WTC11 (cell line): ENCODE data around the gene FOLR2. TPM values are rescaled to one million over a fixed set of nuclear protein-coding genes. Genes with fewer than 3 reads are reported as not detected.

Experiments
- ATAC-seq: fragments of 200-7000 bp; cut with Tn5 transposase; 2 replicates; pipeline ENCODE4 v1.10.0; 2021; ENCODE audit warnings: mild to moderate bottlenecking, moderate library complexity
- CTCF ChIA-PET: fragments of 300-600 bp; sonication (Branson Sonifier 250); formaldehyde crosslinking; loops from one replicate; lab custom pipeline; 2021; ENCODE audit warnings: antibody characterized with exemption; lab: Charles Lee
- POLR2A ChIA-PET: fragments of 350-600 bp; sonication (Branson Sonifier 250); formaldehyde crosslinking; loops from one replicate; lab custom pipeline; 2021; ENCODE audit warnings: antibody characterized with exemption; lab: Charles Lee
- DNase-seq: peaks from one replicate; pipeline ENCODE4 v3.0.0; 2021; ENCODE audit warnings: low spot score
- H3K27ac Mint-ChIP-seq: 2 replicates; pipeline ENCODE4 v1.8.0; 2021; ENCODE audit warnings: mixed read lengths
- H3K27me3 Mint-ChIP-seq: 2 replicates; pipeline ENCODE4 v1.8.0; 2021; ENCODE audit warnings: low read depth, mild to moderate bottlenecking, moderate library complexity, mixed read lengths
- H3K36me3 Mint-ChIP-seq: 2 replicates; pipeline ENCODE4 v1.8.0; 2021; ENCODE audit warnings: mixed read lengths
- H3K4me1 Mint-ChIP-seq: 2 replicates; pipeline ENCODE4 v1.8.0; 2022; ENCODE audit warnings: mixed read lengths
- H3K4me3 Mint-ChIP-seq: 2 replicates; pipeline ENCODE4 v1.8.0; 2021; ENCODE audit warnings: mild to moderate bottlenecking, moderate library complexity, mixed read lengths
- H3K9me3 Mint-ChIP-seq: 2 replicates; pipeline ENCODE4 v1.8.0; 2021; ENCODE audit warnings: mixed read lengths
- FOXJ3 ChIP-seq: sonication (generic); formaldehyde crosslinking; IDR thresholded peaks from 2 replicates; pipeline ENCODE4 v1.9.0; 2021; ENCODE audit warnings: missing genetic modification reagents, mild to moderate bottlenecking, borderline replicate concordance
- GRHL2 ChIP-seq: fragments of 250-450 bp; sonication (Bioruptor Pico); IDR thresholded peaks from 2 replicates; pipeline ENCODE4 v1.8.0; 2022; ENCODE audit warnings: mild to moderate bottlenecking, moderate library complexity; ENCODE audit not compliant: insufficient replicate concordance, severe bottlenecking
- IRF2 ChIP-seq: sonication (generic); formaldehyde crosslinking; IDR thresholded peaks from 2 replicates; pipeline ENCODE4 v1.8.0; 2022; ENCODE audit warnings: low read depth, missing genetic modification reagents, borderline replicate concordance
- SP1 ChIP-seq: sonication (generic); formaldehyde crosslinking; conservative IDR thresholded peaks from 2 replicates; pipeline ENCODE4 v1.8.1; 2022; ENCODE audit warnings: missing genetic modification reagents
- TEAD1 ChIP-seq: sonication (generic); formaldehyde crosslinking; IDR thresholded peaks from 2 replicates; pipeline ENCODE4 v1.8.0; 2022; ENCODE audit warnings: mild to moderate bottlenecking, missing genetic modification reagents
- ZNF121 ChIP-seq: sonication (generic); formaldehyde crosslinking; IDR thresholded peaks from 2 replicates; pipeline ENCODE4 v1.8.0; 2023; ENCODE audit warnings: missing genetic modification reagents
- ZNF219 ChIP-seq: sonication (generic); formaldehyde crosslinking; IDR thresholded peaks from 2 replicates; pipeline ENCODE4 v1.8.0; 2023; ENCODE audit warnings: missing genetic modification reagents, mild to moderate bottlenecking, borderline replicate concordance
- ZNF317 ChIP-seq: sonication (generic); formaldehyde crosslinking; IDR thresholded peaks from 2 replicates; pipeline ENCODE4 v1.8.1; 2023; ENCODE audit warnings: low read depth, mild to moderate bottlenecking, moderate library complexity, missing genetic modification reagents, borderline replicate concordance
- ZNF396 ChIP-seq: fragments of 250-450 bp; sonication (Bioruptor Pico); IDR thresholded peaks from 2 replicates; pipeline ENCODE4 v1.8.0; 2021; ENCODE audit warnings: mild to moderate bottlenecking, moderate library complexity, borderline replicate concordance
- total RNA-seq: library from RNA; stranded (reverse); gene quantifications from 3 replicates; pipeline ENCODE4 v1.2.3, GENCODE V29; 2021
- TF ChIP-seq, protein P1 (sequence below): sonication (generic); formaldehyde crosslinking; IDR thresholded peaks from 2 replicates; pipeline ENCODE4 v1.8.1; 2023; ENCODE audit warnings: mild to moderate bottlenecking, missing genetic modification reagents, moderate library complexity
- TF ChIP-seq, protein P2 (sequence below): fragments of 250-450 bp; sonication (Bioruptor Pico); IDR thresholded peaks from 2 replicates; pipeline ENCODE4 v1.8.0; 2021; ENCODE audit warnings: mild to moderate bottlenecking
- TF ChIP-seq, protein P3 (sequence below): sonication (generic); formaldehyde crosslinking; IDR thresholded peaks from 2 replicates; pipeline ENCODE4 v1.8.1; 2022; ENCODE audit warnings: mild to moderate bottlenecking, moderate library complexity, missing genetic modification reagents
- TF ChIP-seq, protein P4 (sequence below): sonication (generic); formaldehyde crosslinking; IDR thresholded peaks from 2 replicates; pipeline ENCODE4 v1.8.0; 2022; ENCODE audit warnings: mild to moderate bottlenecking, missing genetic modification reagents
- TF ChIP-seq, protein P5 (sequence below): fragments of 250-450 bp; sonication (Bioruptor Pico); conservative IDR thresholded peaks from 2 replicates; pipeline ENCODE4 v1.9.0; 2021; ENCODE audit warnings: mild to moderate bottlenecking
- TF ChIP-seq, protein P6 (sequence below): sonication (generic); formaldehyde crosslinking; IDR thresholded peaks from 2 replicates; pipeline ENCODE4 v1.8.1; 2022; ENCODE audit warnings: low read depth, mild to moderate bottlenecking, moderate library complexity, missing genetic modification reagents, borderline replicate concordance
- TF ChIP-seq, protein P7 (sequence below): sonication (generic); formaldehyde crosslinking; IDR thresholded peaks from 2 replicates; pipeline ENCODE4 v1.8.0; 2023; ENCODE audit warnings: missing genetic modification reagents, mild to moderate bottlenecking, borderline replicate concordance
- TF ChIP-seq, protein P8 (sequence below): sonication (generic); formaldehyde crosslinking; IDR thresholded peaks from 2 replicates; pipeline ENCODE4 v1.8.0; 2022; ENCODE audit warnings: mild to moderate bottlenecking, missing genetic modification reagents
- TF ChIP-seq, protein P9 (sequence below): fragments of 250-450 bp; sonication (Bioruptor Pico); IDR thresholded peaks from 2 replicates; pipeline ENCODE4 v2.1.2; 2022; ENCODE audit warnings: mild to moderate bottlenecking, moderate library complexity

Gene FOLR2
- total RNA-seq, 1 experiment from 2014 or later = not detected

DNA sequence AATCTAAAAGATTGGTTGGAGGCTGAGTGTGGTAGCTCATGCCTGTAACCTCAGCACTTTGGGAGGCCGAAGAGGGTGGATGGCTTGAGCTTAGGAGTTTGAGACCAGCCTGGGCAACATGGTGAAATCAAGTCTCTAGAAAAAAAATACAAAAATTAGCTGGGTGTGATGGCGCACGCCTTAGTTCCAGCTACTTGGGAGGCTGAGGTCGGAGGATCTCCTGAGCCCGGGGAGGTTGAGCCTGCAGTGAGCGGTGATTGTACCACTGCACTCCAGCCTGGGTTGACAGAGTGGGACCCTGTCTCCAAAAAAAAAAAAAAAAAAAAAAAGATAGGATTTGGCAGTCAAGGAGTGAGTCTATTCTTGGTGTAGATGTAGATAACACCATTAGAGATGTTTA, 14.0 kb upstream of the FOLR2 start (continued):
- TF ChIP-seq ZNF121 (CRISPR knock-in tag) (no peak), SP1 (CRISPR knock-in tag) (no peak), TEAD1 (CRISPR knock-in tag) (no peak)
- TF ChIP-seq, protein P1, sequence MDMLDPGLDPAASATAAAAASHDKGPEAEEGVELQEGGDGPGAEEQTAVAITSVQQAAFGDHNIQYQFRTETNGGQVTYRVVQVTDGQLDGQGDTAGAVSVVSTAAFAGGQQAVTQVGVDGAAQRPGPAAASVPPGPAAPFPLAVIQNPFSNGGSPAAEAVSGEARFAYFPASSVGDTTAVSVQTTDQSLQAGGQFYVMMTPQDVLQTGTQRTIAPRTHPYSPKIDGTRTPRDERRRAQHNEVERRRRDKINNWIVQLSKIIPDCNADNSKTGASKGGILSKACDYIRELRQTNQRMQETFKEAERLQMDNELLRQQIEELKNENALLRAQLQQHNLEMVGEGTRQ = no peak
- TF ChIP-seq, protein P2, sequence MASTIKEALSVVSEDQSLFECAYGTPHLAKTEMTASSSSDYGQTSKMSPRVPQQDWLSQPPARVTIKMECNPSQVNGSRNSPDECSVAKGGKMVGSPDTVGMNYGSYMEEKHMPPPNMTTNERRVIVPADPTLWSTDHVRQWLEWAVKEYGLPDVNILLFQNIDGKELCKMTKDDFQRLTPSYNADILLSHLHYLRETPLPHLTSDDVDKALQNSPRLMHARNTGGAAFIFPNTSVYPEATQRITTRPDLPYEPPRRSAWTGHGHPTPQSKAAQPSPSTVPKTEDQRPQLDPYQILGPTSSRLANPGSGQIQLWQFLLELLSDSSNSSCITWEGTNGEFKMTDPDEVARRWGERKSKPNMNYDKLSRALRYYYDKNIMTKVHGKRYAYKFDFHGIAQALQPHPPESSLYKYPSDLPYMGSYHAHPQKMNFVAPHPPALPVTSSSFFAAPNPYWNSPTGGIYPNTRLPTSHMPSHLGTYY (CRISPR knock-in tag) = no peak

DNA sequence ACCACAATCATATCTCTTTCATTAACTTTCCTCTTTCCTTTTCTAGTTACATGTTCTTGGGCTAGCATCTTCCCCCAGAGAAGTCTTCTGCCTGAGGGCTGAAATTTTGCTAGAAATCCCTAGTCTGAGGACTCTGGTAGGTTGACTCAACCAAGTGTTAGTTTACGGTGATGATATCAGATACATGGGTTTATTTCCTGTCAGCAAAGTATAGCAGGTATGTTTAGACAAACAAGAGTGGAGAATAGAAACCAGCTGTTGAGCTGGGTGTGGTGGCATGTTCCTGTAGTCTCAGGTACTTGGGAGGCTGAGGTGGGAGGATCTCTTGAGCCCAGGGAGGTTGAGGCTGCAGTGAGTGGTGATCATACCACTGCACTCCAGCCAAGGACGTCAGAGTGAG, 13.4 kb upstream of the FOLR2 start:
- Mint-ChIP-seq H3K4me1 (no peaks in the 10 kb centered on the region), H3K27ac (no peak overlapping the region), H3K4me3 (no peak overlapping the region), H3K27me3 (no peaks in the 10 kb centered on the region; the same call in 1 of the 2 replicates), H3K9me3 (peaks cover 4% of the 10 kb centered on the region; the same call in 1 of the 2 replicates), H3K36me3 (no peaks in the 10 kb centered on the region)
- ATAC-seq (no peak), DNase-seq (no peak)
- ChIA-PET POLR2A (no interaction called here), CTCF (no interaction called here)
- TF ChIP-seq, protein P3, sequence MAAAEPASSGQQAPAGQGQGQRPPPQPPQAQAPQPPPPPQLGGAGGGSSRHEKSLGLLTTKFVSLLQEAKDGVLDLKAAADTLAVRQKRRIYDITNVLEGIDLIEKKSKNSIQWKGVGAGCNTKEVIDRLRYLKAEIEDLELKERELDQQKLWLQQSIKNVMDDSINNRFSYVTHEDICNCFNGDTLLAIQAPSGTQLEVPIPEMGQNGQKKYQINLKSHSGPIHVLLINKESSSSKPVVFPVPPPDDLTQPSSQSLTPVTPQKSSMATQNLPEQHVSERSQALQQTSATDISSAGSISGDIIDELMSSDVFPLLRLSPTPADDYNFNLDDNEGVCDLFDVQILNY (CRISPR knock-in tag) = no peak
- TF ChIP-seq IRF2 = no peak
- no peak for TF ChIP-seq ZNF317 (CRISPR knock-in tag)
- no peak for TF ChIP-seq GRHL2 (CRISPR knock-in tag)
- TF ChIP-seq ZNF219 = no peak
- TF ChIP-seq, protein P4, sequence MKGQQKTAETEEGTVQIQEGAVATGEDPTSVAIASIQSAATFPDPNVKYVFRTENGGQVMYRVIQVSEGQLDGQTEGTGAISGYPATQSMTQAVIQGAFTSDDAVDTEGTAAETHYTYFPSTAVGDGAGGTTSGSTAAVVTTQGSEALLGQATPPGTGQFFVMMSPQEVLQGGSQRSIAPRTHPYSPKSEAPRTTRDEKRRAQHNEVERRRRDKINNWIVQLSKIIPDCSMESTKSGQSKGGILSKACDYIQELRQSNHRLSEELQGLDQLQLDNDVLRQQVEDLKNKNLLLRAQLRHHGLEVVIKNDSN = no peak
- no peak for TF ChIP-seq ZNF396 (CRISPR knock-in tag)
- TF ChIP-seq, protein P5, sequence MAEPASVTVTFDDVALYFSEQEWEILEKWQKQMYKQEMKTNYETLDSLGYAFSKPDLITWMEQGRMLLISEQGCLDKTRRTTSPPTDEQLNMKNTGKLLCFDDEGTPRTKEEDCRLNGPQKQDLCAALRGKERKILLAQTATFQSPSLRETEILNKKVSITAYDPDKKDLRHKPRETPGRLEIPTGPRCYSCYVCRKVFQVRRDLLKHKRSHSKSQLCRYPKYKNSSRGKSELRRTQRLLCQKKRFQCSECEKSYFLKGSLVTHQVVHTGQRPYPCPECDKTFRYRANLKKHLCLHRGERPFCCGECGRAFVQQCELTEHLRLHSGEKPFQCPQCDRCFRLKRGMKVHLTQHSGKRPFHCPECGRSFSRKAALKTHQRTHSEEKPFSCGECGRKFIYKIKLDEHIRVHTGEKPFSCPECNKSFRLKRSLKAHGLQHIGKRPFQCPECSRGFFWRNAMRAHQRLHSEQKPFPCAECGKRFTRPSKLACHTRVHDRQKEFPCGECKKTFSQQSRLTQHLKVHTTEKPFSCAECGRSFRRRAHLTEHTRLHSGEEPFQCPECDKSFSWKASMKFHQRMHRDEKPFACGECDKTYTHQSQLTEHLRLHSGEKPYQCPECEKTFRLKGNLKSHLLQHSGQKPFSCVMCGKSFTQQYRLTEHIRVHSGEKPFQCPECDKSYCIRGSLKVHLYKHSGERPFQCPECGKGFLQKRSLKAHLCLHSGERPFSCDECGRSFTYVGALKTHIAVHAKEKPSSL (CRISPR knock-in tag) = no peak
- TF ChIP-seq, protein P6, sequence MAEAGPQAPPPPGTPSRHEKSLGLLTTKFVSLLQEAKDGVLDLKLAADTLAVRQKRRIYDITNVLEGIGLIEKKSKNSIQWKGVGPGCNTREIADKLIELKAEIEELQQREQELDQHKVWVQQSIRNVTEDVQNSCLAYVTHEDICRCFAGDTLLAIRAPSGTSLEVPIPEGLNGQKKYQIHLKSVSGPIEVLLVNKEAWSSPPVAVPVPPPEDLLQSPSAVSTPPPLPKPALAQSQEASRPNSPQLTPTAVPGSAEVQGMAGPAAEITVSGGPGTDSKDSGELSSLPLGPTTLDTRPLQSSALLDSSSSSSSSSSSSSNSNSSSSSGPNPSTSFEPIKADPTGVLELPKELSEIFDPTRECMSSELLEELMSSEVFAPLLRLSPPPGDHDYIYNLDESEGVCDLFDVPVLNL = no peak
- TF ChIP-seq, protein P7, sequence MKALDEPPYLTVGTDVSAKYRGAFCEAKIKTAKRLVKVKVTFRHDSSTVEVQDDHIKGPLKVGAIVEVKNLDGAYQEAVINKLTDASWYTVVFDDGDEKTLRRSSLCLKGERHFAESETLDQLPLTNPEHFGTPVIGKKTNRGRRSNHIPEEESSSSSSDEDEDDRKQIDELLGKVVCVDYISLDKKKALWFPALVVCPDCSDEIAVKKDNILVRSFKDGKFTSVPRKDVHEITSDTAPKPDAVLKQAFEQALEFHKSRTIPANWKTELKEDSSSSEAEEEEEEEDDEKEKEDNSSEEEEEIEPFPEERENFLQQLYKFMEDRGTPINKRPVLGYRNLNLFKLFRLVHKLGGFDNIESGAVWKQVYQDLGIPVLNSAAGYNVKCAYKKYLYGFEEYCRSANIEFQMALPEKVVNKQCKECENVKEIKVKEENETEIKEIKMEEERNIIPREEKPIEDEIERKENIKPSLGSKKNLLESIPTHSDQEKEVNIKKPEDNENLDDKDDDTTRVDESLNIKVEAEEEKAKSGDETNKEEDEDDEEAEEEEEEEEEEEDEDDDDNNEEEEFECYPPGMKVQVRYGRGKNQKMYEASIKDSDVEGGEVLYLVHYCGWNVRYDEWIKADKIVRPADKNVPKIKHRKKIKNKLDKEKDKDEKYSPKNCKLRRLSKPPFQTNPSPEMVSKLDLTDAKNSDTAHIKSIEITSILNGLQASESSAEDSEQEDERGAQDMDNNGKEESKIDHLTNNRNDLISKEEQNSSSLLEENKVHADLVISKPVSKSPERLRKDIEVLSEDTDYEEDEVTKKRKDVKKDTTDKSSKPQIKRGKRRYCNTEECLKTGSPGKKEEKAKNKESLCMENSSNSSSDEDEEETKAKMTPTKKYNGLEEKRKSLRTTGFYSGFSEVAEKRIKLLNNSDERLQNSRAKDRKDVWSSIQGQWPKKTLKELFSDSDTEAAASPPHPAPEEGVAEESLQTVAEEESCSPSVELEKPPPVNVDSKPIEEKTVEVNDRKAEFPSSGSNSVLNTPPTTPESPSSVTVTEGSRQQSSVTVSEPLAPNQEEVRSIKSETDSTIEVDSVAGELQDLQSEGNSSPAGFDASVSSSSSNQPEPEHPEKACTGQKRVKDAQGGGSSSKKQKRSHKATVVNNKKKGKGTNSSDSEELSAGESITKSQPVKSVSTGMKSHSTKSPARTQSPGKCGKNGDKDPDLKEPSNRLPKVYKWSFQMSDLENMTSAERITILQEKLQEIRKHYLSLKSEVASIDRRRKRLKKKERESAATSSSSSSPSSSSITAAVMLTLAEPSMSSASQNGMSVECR (CRISPR knock-in tag) = no peak
- TF ChIP-seq, protein P8, sequence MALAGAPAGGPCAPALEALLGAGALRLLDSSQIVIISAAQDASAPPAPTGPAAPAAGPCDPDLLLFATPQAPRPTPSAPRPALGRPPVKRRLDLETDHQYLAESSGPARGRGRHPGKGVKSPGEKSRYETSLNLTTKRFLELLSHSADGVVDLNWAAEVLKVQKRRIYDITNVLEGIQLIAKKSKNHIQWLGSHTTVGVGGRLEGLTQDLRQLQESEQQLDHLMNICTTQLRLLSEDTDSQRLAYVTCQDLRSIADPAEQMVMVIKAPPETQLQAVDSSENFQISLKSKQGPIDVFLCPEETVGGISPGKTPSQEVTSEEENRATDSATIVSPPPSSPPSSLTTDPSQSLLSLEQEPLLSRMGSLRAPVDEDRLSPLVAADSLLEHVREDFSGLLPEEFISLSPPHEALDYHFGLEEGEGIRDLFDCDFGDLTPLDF (CRISPR knock-in tag) = no peak
- TF ChIP-seq, protein P2 (CRISPR knock-in tag) = no peak
- no peak for TF ChIP-seq FOXJ3 (CRISPR knock-in tag)
- TF ChIP-seq, protein P9, sequence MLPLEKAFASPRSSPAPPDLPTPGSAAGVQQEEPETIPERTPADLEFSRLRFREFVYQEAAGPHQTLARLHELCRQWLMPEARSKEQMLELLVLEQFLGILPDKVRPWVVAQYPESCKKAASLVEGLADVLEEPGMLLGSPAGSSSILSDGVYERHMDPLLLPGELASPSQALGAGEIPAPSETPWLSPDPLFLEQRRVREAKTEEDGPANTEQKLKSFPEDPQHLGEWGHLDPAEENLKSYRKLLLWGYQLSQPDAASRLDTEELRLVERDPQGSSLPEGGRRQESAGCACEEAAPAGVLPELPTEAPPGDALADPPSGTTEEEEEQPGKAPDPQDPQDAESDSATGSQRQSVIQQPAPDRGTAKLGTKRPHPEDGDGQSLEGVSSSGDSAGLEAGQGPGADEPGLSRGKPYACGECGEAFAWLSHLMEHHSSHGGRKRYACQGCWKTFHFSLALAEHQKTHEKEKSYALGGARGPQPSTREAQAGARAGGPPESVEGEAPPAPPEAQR (CRISPR knock-in tag) = no peak
